DOHH2 (cell line): ENCODE results near the gene AGO4.

Experiments
- CTCF ChIP-seq: fragments of 200-600 bp; sonication (generic); IDR thresholded peaks from one replicate; pipeline ENCODE4 v1.5.1; 2014; ENCODE audit warnings: antibody characterized with exemption, mild to moderate bottlenecking, low read depth, low read length; ENCODE audit not compliant: poor library complexity, severe bottlenecking
- EZH2phosphoT487 ChIP-seq: fragments of 200-600 bp; sonication (generic); IDR thresholded peaks from 2 replicates; pipeline ENCODE4 v1.6.1; 2017; ENCODE audit warnings: borderline replicate concordance, mild to moderate bottlenecking, antibody characterized with exemption, low read length, moderate library complexity, mixed read lengths

- TF ChIP-seq CTCF (no peak), EZH2phosphoT487 (no peak)
These were observed 17.4 kb downstream of the AGO4 start for GRCh38 chr1:35825255-35825654.
